Activated T-helper 2 cell treated with anti-CD3 and anti-CD28 coated beads, Interferon-gamma antibody, Interleukin-2, Interleukin-4, amounts not matched to agents 10 μg/mL and 5 μg/mL and 100 μg/mL, durations not matched to agents 14 hours and 24 hours and 36 hours (primary cell): ENCODE measurements around the gene CLCN1. TPM values are rescaled to one million over a fixed set of nuclear protein-coding genes. Genes with fewer than 3 reads are reported as not detected.

Experiments used
- DNase-seq: peaks from one replicate; pipeline ENCODE4 v3.0.0; 2021; ENCODE audit warnings: low spot score
- H3K27ac Mint-ChIP-seq: one replicate; pipeline ENCODE4 v1.8.0; 2021; ENCODE audit warnings: mixed read lengths
- H3K27me3 Mint-ChIP-seq: one replicate; pipeline ENCODE4 v1.8.0; 2021; ENCODE audit warnings: low read depth, mixed read lengths
- H3K36me3 Mint-ChIP-seq: one replicate; pipeline ENCODE4 v1.8.0; 2021; ENCODE audit warnings: low read depth, mixed read lengths
- H3K4me1 Mint-ChIP-seq: one replicate; pipeline ENCODE4 v1.8.0; 2021; ENCODE audit warnings: low read depth, mixed read lengths
- H3K4me3 Mint-ChIP-seq: one replicate; pipeline ENCODE4 v1.8.0; 2021; ENCODE audit warnings: low read depth, mild to moderate bottlenecking, moderate library complexity, mixed read lengths
- H3K9me3 Mint-ChIP-seq: one replicate; pipeline ENCODE4 v1.8.0; 2021; ENCODE audit warnings: mixed read lengths
- intact Hi-C: fragments of 100-400 bp; cut with micrococcal nuclease; formaldehyde crosslinking; loops from one replicate; pipeline ENCODE4 v1.15.1; 2023
- total RNA-seq: library from RNA; stranded (reverse); gene quantifications from 2 replicates; pipeline ENCODE4 v1.2.3, GENCODE V29; 2022

Gene CLCN1
- total RNA-seq, 1 donor from 2014 or later, result not detected

DNA sequence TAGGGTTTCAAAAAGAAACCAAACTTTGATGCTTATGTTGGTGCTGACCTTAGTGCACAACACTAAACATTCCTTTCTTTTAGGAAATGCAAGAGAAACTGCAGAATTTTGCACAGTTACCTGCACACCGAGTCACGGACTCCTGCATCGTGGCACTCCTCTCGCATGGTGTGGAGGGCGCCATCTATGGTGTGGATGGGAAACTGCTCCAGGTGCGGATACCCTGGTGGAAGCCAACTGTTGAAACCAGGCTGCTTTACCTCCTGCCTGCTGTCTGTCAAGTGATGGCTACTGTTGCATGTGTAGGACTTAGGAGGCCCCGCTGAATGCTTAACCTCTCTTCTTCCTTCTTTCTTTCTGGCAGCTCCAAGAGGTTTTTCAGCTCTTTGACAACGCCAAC is 16.1 kb upstream of the CLCN1 start:
- Mint-ChIP-seq H3K4me3 (no peak overlapping the region), H3K27ac (no peak overlapping the region), H3K27me3 (no peaks in the 10 kb centered on the region), H3K9me3 (no peaks in the 10 kb centered on the region), H3K36me3 (peaks cover 93% of the 10 kb centered on the region), H3K4me1 (peaks cover 58% of the 10 kb centered on the region)
- DNase-seq, result peak; percentile 35
- intact Hi-C loops, result loop anchor here (1.0 kb wide), 1 partner anchor 60 kb away; no protein-coding TSS in a partner anchor

DNA sequence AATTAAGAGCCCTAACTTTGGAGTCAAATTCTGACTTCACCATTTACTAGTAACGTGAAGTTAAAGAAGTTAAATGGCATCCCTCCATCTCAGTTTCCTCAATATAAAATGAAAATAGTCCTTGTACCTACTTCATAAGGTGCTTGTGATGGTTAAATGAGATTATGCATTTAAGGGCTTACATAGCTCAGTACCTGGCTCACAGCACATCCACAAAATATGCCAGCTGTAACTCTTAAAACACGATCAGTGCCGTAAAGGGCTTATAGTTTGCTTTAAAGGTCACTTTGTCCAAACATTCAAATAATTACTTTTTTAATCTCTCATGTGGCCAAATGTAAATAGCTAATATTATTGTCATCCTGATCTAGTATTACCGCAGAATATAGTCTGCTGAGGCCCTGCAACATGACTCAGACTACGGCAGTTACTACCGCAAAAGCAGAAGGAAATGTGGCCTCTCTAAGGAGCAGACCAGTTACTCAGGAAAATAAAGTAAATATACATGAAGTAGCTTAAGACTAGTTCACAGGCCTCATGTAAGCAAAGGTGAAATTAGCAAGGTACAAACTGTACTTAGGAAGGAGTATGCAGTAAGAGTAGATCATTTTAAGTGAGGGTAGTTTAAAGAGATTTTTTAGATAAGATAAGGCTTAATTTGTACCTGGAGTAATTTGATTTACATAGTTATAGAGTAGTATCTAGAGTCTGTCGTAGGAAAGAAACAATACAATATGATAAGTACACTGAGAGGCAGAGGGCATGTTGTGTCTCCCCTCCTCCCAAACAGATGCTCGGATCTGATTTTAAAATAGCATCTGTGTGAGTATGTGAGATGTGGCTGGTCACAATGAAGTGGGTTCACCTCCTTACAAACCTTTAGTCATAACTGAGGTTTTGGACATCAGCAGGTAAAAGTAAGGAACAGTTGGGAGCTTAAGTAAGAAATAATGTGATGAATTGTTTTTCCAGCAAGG is 14.7 kb upstream of the CLCN1 start:
- Mint-ChIP-seq H3K36me3 (peaks cover 91% of the 10 kb centered on the region), H3K27ac (no peak overlapping the region), H3K4me3 (no peak overlapping the region), H3K9me3 (no peaks in the 10 kb centered on the region), H3K27me3 (no peaks in the 10 kb centered on the region), H3K4me1 (peaks cover 57% of the 10 kb centered on the region)
- intact Hi-C loops, result loop anchor here (1.0 kb wide), 1 partner anchor 61 kb away; no protein-coding TSS in a partner anchor
- no peak for DNase-seq

DNA sequence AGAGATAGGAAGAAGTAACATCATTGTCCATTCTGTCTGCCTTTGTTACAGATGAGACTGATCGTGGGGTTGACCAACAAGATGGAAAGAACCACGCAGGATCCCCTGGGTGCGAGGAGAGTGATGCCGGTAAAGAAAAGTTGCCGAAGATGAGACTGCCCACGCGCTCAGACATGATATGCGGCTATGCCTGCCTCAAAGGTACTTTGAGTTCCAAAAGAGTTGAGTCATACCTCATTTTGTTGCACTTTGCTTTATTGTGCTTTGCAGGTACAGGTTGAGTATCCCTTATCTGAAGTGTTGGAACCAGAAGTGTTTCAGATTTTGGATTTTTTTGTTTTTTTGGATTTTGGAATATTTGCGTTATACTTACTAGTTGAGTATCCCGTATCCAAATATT is 12.2 kb upstream of the CLCN1 start:
- intact Hi-C loops, result no loop called here
- H3K27me3 Mint-ChIP-seq, result no peaks in the 10 kb centered on the region
- no peak for DNase-seq
- no peak overlapping the region for H3K4me3 Mint-ChIP-seq
- H3K27ac Mint-ChIP-seq, result no peak overlapping the region
- peaks cover 5% of the 10 kb centered on the region for H3K9me3 Mint-ChIP-seq
- H3K36me3 Mint-ChIP-seq, result peaks cover 94% of the 10 kb centered on the region
- H3K4me1 Mint-ChIP-seq, result peaks cover 58% of the 10 kb centered on the region

DNA sequence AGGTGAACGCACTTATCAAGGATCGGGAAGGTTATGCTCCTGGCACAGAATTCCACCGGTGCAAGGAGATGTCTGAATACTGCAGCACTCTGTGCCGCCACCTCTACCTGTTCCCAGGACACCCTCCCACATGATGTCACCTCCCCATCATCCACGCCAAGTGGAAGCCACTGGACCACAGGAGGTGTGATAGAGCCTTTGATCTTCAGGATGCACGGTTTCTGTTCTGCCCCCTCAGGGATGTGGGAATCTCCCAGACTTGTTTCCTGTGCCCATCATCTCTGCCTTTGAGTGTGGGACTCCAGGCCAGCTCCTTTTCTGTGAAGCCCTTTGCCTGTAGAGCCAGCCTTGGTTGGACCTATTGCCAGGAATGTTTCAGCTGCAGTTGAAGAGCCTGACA is 11.0 kb upstream of the CLCN1 start:
- Mint-ChIP-seq H3K27ac (no peak overlapping the region), H3K27me3 (no peaks in the 10 kb centered on the region), H3K4me3 (no peak overlapping the region), H3K9me3 (peaks cover 10% of the 10 kb centered on the region), H3K36me3 (peaks cover 95% of the 10 kb centered on the region), H3K4me1 (peaks cover 53% of the 10 kb centered on the region)
- no peak for DNase-seq
- intact Hi-C loops, result loop anchor here (1.0 to 5.0 kb wide), 2 partner anchors 65 to 77 kb away; partner anchors contain the start of gene ZYX

DNA sequence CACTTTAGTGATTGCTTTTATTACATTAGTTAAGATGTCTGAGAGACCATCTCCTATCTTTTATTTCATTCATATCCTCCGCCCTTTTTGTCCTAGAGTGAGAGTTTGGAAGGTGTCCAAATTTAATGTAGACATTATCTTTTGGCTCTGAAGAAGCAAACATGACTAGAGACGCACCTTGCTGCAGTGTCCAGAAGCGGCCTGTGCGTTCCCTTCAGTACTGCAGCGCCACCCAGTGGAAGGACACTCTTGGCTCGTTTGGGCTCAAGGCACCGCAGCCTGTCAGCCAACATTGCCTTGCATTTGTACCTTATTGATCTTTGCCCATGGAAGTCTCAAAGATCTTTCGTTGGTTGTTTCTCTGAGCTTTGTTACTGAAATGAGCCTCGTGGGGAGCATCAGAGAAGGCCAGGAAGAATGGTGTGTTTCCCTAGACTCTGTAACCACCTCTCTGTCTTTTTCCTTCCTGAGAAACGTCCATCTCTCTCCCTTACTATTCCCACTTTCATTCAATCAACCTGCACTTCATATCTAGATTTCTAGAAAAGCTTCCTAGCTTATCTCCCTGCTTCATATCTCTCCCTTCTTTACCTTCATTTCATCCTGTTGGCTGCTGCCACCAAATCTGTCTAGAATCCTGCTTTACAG is 10.4 kb upstream of the CLCN1 start:
- peaks cover 10% of the 10 kb centered on the region for H3K9me3 Mint-ChIP-seq
- H3K4me1 Mint-ChIP-seq, result peaks cover 52% of the 10 kb centered on the region
- H3K36me3 Mint-ChIP-seq, result peaks cover 95% of the 10 kb centered on the region
- no peaks in the 10 kb centered on the region for H3K27me3 Mint-ChIP-seq
- peak; percentile 36 for DNase-seq
- intact Hi-C loops, result loop anchor here (1.0 to 5.0 kb wide), 2 partner anchors 65 to 77 kb away; partner anchors contain the start of gene ZYX
- no peak overlapping the region for H3K4me3 Mint-ChIP-seq
- H3K27ac Mint-ChIP-seq, result peak overlapping the region; percentile 48

DNA sequence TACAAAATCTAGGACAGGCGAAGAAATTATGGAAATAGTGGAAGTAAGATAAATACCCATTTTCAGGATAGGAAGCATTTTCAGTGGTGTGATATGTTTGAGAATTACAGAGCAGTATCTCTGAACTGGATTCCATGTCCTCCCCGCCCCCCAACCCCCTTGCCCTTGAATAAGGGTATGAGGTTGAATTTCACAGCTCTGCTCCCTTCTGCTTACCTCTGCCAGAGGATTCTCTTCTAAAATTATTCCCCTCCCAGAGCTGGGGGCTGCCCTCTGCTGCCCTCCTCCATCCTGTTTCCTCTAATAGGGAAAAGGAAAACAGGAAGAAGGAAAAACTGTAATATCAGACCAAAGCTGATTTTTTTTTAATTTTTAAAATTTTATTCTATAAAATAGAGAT is 7.3 kb upstream of the CLCN1 start:
- intact Hi-C loops, result loop anchor here (2.0 to 5.0 kb wide), 2 partner anchors 20 to 74 kb away; partner anchors contain the start of genes CASP2 and ZYX
- no peak overlapping the region for H3K4me3 Mint-ChIP-seq
- H3K9me3 Mint-ChIP-seq, result peaks cover 11% of the 10 kb centered on the region
- H3K27me3 Mint-ChIP-seq, result no peaks in the 10 kb centered on the region
- peak overlapping the region; percentile 13 for H3K27ac Mint-ChIP-seq
- H3K4me1 Mint-ChIP-seq, result peaks cover 53% of the 10 kb centered on the region
- no peak for DNase-seq
- peaks cover 87% of the 10 kb centered on the region for H3K36me3 Mint-ChIP-seq

DNA sequence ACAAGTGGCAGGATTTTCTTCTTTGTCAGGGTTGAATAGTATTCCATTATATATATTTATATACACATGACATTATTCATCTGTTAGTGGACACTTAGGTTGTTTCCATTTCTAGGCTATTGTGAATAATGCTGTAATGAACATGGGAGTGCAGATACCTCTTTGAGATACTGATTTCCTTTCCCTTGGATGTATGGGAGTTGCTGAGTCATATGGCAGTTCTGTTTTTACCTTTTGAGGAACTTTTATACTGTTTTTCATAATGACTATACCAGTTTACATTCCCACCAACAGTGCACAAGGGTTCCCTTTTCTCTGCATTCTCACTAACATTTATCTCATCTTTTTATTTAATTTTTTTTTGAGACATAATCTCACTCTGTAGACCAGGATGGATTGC is 1.8 kb upstream of the CLCN1 start:
- no peak overlapping the region for H3K4me3 Mint-ChIP-seq
- H3K27me3 Mint-ChIP-seq, result no peaks in the 10 kb centered on the region
- no peak overlapping the region for H3K27ac Mint-ChIP-seq
- no peak for DNase-seq
- peaks cover 40% of the 10 kb centered on the region for H3K4me1 Mint-ChIP-seq
- peaks cover 41% of the 10 kb centered on the region for H3K36me3 Mint-ChIP-seq
- H3K9me3 Mint-ChIP-seq, result peaks cover 8% of the 10 kb centered on the region
- intact Hi-C loops, result no loop called here

DNA sequence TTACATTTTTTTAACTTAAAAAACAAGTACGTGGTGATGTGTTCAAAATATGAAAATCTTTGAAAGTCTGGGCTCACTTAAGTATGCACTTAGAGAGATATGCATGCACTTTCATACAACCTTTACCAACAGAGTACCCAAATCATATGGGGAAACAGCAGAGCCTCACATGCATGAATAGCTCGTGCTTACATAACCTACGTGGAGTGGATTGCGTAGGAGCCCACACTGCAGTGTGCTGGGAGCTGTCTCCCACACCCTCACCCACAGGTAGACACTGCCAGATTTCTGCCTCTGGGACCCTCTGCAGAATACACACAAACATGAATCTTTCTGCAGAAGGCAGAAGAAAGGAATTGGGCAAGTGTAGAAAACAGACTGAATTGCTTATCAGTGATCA is 581 bp downstream of the CLCN1 start:
- Mint-ChIP-seq H3K27ac (no peak overlapping the region), H3K36me3 (peaks cover 20% of the 10 kb centered on the region), H3K4me1 (peaks cover 27% of the 10 kb centered on the region), H3K9me3 (peaks cover 3% of the 10 kb centered on the region), H3K27me3 (no peaks in the 10 kb centered on the region), H3K4me3 (no peak overlapping the region)
- intact Hi-C loops, result no loop called here
- DNase-seq, result no peak

DNA sequence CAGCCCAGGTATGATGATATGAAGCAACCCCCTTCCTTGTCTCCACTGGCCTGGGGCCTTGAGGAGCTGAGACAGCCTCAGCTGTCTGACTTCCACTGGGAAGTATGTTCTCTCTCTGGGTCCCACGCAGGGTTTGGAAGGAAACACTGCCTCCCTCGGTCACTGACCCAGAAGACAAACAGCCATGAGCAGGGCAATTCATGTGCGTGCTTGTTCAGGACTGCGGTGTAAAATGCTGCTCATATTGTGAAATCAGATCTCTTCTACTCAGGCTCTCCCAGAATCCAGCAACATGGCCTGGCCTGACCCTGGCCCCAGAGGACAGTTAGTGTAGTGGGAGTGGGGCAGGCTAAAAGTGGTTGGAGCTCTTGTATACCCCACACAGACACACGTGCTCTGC is 2.8 kb downstream of the CLCN1 start:
- no peak overlapping the region for H3K4me3 Mint-ChIP-seq
- no peaks in the 10 kb centered on the region for H3K27me3 Mint-ChIP-seq
- no peak overlapping the region for H3K27ac Mint-ChIP-seq
- DNase-seq, result no peak
- peaks cover 2% of the 10 kb centered on the region for H3K9me3 Mint-ChIP-seq
- intact Hi-C loops, result no loop called here
- peaks cover 18% of the 10 kb centered on the region for H3K4me1 Mint-ChIP-seq
- peaks cover 6% of the 10 kb centered on the region for H3K36me3 Mint-ChIP-seq

DNA sequence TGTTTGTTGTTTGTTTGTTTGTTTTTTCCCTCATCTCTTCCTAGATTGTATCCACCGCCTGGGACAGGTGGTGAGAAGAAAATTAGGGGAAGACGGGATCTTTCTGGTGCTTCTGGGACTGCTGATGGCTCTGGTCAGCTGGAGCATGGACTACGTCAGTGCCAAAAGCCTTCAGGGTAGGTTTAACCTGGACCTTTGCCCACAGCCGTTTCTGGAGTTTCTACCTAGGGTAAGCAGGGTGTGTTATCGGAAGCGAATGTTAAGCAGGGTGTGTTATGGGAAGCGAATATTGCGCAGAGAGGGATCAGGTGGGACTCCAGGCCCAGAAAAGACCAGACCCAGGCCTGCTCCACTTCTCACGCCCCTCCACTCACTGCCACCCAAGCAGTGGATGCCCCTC is 4.7 kb downstream of the CLCN1 start:
- Mint-ChIP-seq H3K4me3 (no peak overlapping the region), H3K9me3 (no peaks in the 10 kb centered on the region), H3K36me3 (no peaks in the 10 kb centered on the region), H3K27me3 (no peaks in the 10 kb centered on the region), H3K4me1 (peaks cover 22% of the 10 kb centered on the region), H3K27ac (no peak overlapping the region)
- intact Hi-C loops, result no loop called here
- no peak for DNase-seq

DNA sequence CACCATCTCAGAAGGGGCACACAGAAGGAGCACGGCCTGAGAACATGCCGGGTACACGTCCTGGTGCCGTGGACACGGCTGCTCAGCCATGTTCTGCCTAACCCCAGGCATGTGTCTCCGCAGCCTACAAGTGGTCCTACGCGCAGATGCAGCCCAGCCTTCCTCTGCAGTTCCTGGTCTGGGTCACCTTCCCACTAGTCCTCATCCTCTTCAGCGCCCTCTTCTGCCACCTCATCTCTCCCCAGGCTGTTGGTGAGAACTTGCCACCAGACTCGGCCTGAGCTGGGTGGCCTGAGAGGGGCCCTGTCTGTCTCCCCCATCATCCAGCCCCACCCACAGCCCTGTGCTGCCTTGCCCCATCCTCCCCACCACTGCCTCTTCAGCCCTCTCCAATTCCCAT is 5.3 kb downstream of the CLCN1 start:
- Mint-ChIP-seq H3K27me3 (no peaks in the 10 kb centered on the region), H3K9me3 (no peaks in the 10 kb centered on the region), H3K36me3 (no peaks in the 10 kb centered on the region), H3K4me1 (peaks cover 19% of the 10 kb centered on the region), H3K27ac (no peak overlapping the region), H3K4me3 (no peak overlapping the region)
- DNase-seq, result no peak
- intact Hi-C loops, result no loop called here

DNA sequence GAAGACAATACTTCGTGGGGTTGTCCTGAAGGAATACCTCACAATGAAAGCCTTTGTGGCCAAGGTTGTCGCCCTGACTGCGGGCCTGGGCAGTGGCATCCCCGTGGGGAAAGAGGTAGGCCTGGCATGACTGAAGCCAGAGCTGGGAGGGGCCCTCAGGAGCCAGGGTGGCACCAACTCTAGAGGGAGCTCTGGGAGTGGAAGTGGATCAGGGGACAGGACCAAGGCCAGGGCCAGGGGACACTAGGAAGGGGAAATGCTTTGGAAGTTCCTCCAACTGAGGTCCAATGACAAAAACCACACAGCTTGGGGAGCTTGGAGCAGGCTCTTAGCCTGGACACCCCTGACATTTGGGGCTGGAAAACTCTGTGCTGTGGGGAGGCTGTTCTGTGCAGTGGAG is 5.8 kb downstream of the CLCN1 start:
- Mint-ChIP-seq H3K4me1 (peaks cover 16% of the 10 kb centered on the region), H3K27ac (no peak overlapping the region)
- intact Hi-C loops, result no loop called here

More for the DNA sequence above, 5.8 kb downstream of the CLCN1 start:
- DNase-seq, result no peak
- H3K36me3 Mint-ChIP-seq, result no peaks in the 10 kb centered on the region
- no peak overlapping the region for H3K4me3 Mint-ChIP-seq
- no peaks in the 10 kb centered on the region for H3K9me3 Mint-ChIP-seq
- H3K27me3 Mint-ChIP-seq, result no peaks in the 10 kb centered on the region
